ENCODE results near the gene APPL2. TPM values are rescaled to one million over a fixed set of nuclear protein-coding genes. Genes with fewer than 3 reads are reported as not detected.

APPL2 gene
- total and polyA plus RNA-seq, 2 of the 13 experiments (the other 11 are each of a cell fraction or from before 2014, with no cell fraction given), result 9.9 to 11.1 TPM

- ChIA-PET POLR2A (no interaction called here), CTCF (ENCODE audit: low intra/inter-chr PET ratio, low total read pairs) (no interaction called here)
- in situ Hi-C loops (cut with HindIII; ENCODE audit: extremely low pct_ligation_motif_present, low pct_unique_long_range_greater_than_20kb), result no loop called here
- no peak overlapping the region for H2AFZ ChIP-seq (ENCODE audit: low read length)
- H3K79me2 ChIP-seq (ENCODE audit: insufficient read depth, low read length), result no peaks in the 10 kb centered on the region
- no peak overlapping the region for H3K4me3 ChIP-seq (replicated peaks in 1 of 3; ENCODE audit: insufficient read depth in 1 of 3, low read depth in 2 of 3, low read length in 3 of 3)
- H3K9me3 ChIP-seq (ENCODE audit: low read length), result no peaks in the 10 kb centered on the region
- 100% methylated on average over 6 of the region's 6 CpGs for WGBS (ENCODE audit: low lambda C conversion rate)
- BruUV-seq (replicated peaks), result no TSS peak
- H3K27me3 ChIP-seq (ENCODE audit: control insufficient read depth in 1 of 2, insufficient read depth in 2 of 2, low read length in 2 of 2), result no peaks in the 10 kb centered on the region
- intact Hi-C loops (cut with micrococcal nuclease; ENCODE audit: unreplicated experiment), result no loop called here
- ATAC-seq (no peak), DNase-seq (ENCODE audit: low spot score) (no peak), FAIRE-seq (no peak)
- no peak overlapping the region for H3K27ac ChIP-seq (ENCODE audit: extremely low read length, insufficient read depth, low read length)
- H3K4me1 ChIP-seq (ENCODE audit: insufficient read depth, low read length), result peaks cover 1% of the 10 kb centered on the region; the same call in 1 of the 2 replicates
- no peak overlapping the region for H3K4me2 ChIP-seq (ENCODE audit: low read depth, low read length)
- no peak overlapping the region for H3K9ac ChIP-seq (ENCODE audit: insufficient read depth, low read depth, low read length)
- H4K20me1 ChIP-seq (ENCODE audit: insufficient read depth, low read length), result no peaks in the 10 kb centered on the region
- H3K36me3 ChIP-seq (replicated peaks in 1 of 2; ENCODE audit: control insufficient read depth in 1 of 2, insufficient read depth in 2 of 2, low read length in 2 of 2), result peaks cover 9 to 47% of the 10 kb centered on the region in 2 experiments; a peak in 4 of 5 replicates
- TF ChIP-seq ZNF550 (CRISPR knock-in tag; IDR thresholded peaks at IDR 0.05; ENCODE audit: borderline replicate concordance) (no peak), ZNF749 (CRISPR knock-in tag; IDR thresholded peaks at IDR 0.05; ENCODE audit: borderline replicate concordance) (no peak), ZBTB34 (CRISPR knock-in tag; IDR thresholded peaks at IDR 0.05) (no peak), TEF (CRISPR knock-in tag; IDR thresholded peaks at IDR 0.05) (no peak), LCORL (IDR thresholded peaks at IDR 0.05) (no peak), LCORL (CRISPR knock-in tag; IDR thresholded peaks at IDR 0.05) (no peak), PATZ1 (CRISPR knock-in tag; IDR thresholded peaks at IDR 0.05) (no peak), MLXIP (CRISPR knock-in tag; IDR thresholded peaks at IDR 0.05; ENCODE audit: borderline replicate concordance) (no peak), ATAD3A (CRISPR knock-in tag; IDR thresholded peaks at IDR 0.05) (no peak), PRPF4 (IDR thresholded peaks at IDR 0.05; ENCODE audit: low read depth, low read length, poor library complexity, severe bottlenecking) (no peak), SOX13 (IDR thresholded peaks at IDR 0.05) (no peak), SOX13 (CRISPR knock-in tag; conservative IDR thresholded peaks at IDR 0.05 in 1 of 2, IDR thresholded peaks at IDR 0.05 in 1 of 2) (no peak), ZIK1 (CRISPR knock-in tag; IDR thresholded peaks at IDR 0.05; ENCODE audit: borderline replicate concordance, low read depth) (no peak), TMF1 (CRISPR knock-in tag; IDR thresholded peaks at IDR 0.05; ENCODE audit: low read depth) (no peak)
- TF ChIP-seq, protein P1, sequence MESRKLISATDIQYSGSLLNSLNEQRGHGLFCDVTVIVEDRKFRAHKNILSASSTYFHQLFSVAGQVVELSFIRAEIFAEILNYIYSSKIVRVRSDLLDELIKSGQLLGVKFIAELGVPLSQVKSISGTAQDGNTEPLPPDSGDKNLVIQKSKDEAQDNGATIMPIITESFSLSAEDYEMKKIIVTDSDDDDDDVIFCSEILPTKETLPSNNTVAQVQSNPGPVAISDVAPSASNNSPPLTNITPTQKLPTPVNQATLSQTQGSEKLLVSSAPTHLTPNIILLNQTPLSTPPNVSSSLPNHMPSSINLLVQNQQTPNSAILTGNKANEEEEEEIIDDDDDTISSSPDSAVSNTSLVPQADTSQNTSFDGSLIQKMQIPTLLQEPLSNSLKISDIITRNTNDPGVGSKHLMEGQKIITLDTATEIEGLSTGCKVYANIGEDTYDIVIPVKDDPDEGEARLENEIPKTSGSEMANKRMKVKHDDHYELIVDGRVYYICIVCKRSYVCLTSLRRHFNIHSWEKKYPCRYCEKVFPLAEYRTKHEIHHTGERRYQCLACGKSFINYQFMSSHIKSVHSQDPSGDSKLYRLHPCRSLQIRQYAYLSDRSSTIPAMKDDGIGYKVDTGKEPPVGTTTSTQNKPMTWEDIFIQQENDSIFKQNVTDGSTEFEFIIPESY (CRISPR knock-in tag; IDR thresholded peaks at IDR 0.05), result no peak
Observed at GRCh38 chr12:105220150-105220928, 15.6 kb downstream of the APPL2 start.
